Measurements from ENCODE around the gene PPARA.
"Not testable (repeated sequence)": the region's sequence is repeated elsewhere in the genome, so short reads cannot be mapped to it uniquely, and the experiment has no call there.

PPARA gene

DNA sequence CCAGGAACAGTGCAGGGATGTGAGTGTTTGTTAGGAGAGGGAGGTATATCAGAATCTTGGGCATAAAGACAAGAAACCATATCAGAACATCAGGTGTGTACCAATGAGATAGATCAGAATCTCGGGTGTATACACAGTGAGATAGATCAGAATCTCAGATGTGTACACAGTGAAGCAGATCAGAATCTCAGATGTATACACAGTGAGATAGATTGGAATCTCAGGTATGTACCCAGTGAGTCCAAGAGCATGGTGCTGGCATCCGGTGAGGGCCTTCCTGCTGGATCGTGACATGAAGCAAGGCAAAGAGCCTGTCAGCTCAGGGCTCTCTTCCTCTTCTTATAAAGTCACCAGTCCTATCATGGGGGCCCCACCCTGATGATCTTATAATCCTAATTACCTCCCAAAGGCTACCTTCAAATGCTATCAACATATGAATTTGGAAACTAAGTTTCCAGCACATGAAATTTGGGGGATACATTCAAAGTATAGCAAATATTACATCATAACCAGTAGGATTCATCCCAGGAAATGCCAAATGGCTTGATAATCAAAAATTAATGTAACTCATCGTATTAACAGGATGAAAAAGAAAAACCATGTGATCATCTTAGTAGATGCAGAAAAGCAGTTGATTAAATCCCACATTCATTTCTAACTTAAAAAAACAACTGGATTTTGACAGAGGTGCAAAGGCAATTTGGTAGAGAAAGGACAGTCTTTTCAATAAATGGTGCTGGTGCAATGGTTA is 28.6 kb downstream of the PPARA start:
- DNase-seq, result no peak

DNA sequence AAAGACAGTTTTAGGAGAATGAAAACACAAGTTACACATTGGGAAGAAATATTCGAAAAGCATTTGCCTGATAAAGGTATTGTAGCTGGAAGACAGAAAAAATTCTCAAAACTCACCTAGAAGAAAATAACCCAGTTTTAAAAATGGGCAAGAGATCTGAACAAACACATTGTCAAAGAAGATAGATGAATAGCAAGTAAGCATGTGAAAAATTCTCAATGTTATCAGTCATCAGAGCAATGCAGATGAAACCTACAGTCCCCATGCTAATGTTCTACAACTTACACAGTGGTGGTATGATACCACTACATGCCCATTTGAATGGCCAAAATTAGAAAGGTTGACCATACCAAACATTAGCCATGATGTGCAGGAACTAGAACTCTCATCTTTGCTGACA is 29.4 kb downstream of the PPARA start:
- DNase-seq, result no peak

- no peak for DNase-seq
These were observed 30.2 kb downstream of the PPARA start for GRCh38 chr22:46180370-46181137.

DNA sequence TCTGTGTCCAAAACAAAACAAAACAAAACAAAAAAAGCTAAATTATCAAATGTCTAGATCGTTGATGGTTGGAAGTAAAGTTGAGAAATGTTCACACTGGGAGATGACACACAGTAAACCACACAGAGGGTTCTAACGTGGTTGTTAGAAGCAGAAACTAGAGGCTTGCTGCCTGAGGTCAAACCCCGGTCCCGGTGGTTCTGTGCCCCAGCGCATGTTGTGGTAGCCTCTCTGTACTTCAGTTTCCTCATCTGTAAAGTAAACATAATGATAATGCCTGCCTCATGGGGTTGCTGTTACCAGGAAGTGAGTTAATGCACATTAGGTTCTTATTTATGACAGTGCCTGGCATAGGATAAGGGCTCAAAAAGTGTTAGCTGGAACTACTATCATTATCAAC is 33.4 kb downstream of the PPARA start:
- DNase-seq, result no peak

- DNase-seq, result no peak
These were observed 35.0 kb downstream of the PPARA start for GRCh38 chr22:46185283-46185682.

GRCh38 chr22:46187862-46188261 is 37.5 kb downstream of the PPARA start:
- DNase-seq, result no peak

DNA sequence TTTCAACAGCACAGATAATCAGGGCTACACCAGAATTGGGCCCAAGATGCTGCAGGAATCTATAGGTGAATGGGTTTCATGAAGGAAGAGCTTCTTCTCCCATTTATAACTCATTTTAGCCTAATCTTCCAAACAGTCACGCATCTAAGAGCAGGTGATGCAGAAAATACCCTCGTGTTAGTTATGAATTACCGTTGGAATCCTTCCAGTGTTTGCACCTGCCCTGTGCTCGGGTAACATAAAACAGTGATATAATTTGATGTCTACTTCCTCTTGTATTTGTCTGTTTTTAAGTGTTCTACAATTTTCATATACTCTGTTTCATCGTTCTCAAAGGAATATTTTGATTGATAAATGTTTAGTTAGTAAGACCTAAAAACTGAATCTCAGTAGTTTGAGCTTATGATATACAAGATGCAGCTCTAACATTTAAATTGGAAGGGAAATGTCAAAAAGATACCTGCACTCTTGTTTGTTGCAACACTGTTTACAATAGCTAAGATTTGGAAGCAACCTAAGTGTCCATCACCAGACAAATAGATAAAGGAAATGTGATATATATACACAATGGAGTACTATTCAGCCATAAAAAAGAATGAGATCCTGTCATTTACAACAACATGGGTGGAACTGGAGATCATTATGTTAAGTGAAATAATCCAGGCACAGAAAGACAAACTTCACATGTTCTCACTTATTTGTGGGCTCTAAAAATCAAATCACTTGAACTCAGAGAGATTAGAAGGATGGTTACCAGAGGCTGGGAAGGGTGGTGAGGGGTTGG is 42.1 kb downstream of the PPARA start:
- no peak for DNase-seq

DNA sequence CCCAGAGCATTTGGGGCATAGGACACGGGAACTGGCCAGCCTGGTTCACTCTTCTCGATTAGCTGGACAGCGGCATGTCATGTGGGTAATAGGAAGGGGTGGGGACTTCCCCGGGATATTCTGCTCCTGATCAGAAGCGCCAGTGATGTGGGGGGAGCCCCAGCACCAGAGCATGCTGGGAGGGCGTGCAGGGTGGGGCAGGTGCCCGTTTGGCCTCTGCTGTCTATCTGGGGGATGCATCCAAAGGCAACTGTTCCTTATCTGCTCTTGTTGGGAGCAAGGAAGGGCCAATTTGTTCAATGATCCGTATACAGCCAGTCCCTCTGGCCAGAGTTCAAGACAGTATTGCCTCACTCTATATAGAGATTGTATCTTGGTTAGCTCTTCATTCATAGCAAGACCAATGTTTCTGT is 43.6 kb downstream of the PPARA start:
- DNase-seq, result no peak

- DNase-seq, result no peak
These were observed 45.3 kb downstream of the PPARA start for GRCh38 chr22:46195487-46196165.

GRCh38 chr22:46196278-46196677 is 46.0 kb downstream of the PPARA start:
- no peak for DNase-seq

GRCh38 chr22:46198274-46198673 is 47.9 kb downstream of the PPARA start:
- DNase-seq, result no peak

- DNase-seq, result not testable (repeated sequence)
These were observed 48.5 kb downstream of the PPARA start for GRCh38 chr22:46198806-46199205.

DNA sequence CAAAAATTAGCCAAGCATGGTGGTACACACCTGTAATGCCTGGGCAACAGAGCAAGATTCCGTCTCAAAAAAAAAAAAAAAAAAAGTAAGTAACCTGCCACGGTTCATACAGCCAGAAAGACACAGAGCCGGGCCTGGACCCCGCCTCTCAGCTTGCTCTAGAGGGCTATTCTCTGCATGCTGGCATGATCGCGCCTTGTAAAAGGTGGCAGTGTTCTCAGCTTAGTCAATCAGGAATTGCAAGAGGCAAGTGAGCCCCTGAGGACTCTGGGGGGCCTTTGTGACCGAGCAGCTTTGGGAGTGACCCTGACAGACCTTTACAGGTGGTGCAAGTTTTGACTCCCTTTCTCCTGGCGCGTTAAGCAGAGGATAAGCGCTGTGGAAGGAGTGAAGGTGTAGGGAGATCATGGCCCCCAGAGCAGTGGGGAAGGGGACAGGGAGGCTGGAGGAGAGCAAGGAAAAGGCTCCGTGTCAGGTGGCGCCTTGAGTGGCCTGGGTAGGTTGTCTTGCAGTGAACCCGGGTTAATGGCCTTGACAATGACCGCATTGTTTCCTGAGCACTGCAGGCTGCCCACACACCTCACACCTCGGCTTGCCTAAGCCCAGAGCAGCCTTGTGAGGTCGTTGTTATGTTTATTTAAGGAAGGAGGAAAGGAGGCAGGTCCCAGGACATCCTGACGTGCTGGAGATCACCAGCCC is 50.9 kb downstream of the PPARA start:
- DNase-seq, result no peak

- DNase-seq, result no peak
These were observed 52.7 kb downstream of the PPARA start for GRCh38 chr22:46202897-46203600.

- no peak for DNase-seq
These were observed 53.3 kb downstream of the PPARA start for GRCh38 chr22:46203601-46203980.

DNA sequence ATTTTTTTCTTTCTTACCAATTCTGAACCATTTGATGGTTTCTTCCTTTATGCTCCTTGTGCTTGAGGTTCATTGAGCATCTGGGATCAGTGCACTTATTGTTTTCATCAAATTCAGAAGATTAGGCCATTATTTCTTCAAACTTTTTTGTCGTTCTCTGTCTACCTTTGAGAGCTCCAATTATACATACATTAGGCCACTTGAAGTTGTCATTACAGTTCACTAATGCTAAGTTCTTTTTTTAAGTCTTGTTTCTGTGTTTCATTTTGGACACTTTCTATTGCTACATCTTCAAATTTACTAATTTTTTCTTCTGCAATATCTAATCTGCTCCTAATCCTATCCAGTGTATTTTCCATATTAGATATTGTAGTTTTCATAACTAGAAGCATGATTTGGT is 58.9 kb downstream of the PPARA start:
- DNase-seq, result no peak

GRCh38 chr22:46212195-46212594 is 61.9 kb downstream of the PPARA start:
- DNase-seq, result no peak

DNA sequence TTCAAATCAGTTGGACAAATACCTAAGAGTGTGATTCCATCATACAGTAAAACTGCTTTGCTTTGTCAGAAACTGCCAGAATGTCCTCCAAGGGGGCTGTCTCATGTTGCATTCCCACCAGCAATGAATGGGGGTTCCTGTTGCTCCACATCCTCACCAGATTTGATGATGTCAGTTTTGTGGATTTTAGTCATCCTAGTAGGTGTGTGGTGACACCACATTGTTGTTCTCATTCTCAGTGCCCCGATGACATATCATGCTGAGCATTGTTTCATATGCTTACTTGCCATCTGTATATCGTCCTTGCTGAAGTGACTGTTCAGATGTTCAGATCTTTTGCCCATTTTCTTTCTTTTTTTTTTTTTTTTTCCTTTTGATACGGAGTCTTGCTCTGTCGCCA is 62.7 kb downstream of the PPARA start:
- DNase-seq, result no peak

DNA sequence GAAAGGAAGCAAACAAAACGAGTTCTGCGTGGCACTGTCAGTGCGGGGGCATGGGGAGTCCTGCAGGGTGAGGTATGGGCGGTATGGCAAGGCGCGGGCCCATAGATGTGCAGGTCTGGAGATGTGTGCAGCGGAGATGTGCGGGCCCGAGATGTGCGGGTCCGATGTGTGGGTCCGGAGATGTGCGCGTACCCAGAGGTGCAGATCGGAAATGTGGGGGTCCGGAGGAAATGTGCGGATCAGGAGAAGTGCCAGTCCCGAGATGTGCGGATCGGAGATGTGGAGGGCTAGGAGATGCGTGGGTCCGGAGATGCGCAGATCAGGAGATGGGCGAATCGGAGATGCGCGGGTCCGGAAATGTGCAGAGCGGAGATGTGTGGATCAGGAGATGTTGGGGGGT is 63.8 kb downstream of the PPARA start:
- DNase-seq, result no peak

DNA sequence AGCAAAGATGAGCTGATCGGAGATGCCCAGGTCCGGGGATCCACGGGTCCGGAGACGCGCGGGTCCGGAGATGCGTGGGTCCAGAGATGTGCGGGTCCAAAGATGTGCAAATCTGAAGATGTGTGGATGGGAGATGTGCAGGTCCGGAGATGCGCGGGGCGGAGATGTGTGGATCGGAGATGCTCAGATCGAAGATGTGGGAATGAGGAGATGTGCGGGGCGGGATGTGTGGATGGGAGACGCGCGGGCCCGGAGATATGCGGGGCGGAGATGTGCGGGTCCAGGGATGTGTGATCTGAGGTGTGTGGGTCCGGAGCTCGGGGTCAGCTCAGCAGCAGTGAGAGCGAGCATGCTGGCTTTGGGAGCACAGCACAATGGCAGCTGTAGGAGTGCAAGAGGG is 64.3 kb downstream of the PPARA start:
- DNase-seq, result no peak

DNA sequence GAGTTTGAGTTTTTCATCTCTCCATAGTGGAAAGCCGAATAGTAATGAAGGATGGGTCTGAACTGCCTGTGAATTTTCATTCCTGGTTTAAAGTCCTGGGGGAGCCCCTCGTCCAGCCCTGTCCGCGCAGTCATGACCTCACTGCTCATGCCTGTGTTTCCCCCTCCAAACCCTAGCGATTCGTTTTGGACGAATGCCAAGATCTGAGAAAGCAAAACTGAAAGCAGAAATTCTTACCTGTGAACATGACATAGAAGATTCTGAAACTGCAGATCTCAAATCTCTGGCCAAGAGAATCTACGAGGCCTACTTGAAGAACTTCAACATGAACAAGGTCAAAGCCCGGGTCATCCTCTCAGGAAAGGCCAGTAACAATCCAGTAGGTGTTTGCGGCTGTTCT is 69.3 kb downstream of the PPARA start:
- no peak for DNase-seq

GRCh38 chr22:46220921-46221320 is 70.6 kb downstream of the PPARA start:
- DNase-seq, result no peak
